ENCODE measurements around the gene FAM83D.

- no peak for TF ChIP-seq POLR2AphosphoS5 (IDR thresholded peaks at IDR 0.05)
- no peak for TF ChIP-seq CTCF (IDR thresholded peaks at IDR 0.05)
These were observed 13.5 kb downstream of the FAM83D start for GRCh38 chr20:38939686-38940085.

Data from sigmoid colon (tissue), 4 donors.